ENCODE results near the gene CRABP1. TPM values are rescaled to one million over a fixed set of nuclear protein-coding genes. Genes with fewer than 3 reads are reported as not detected.

The CRABP1 gene
- total RNA-seq, 3 donors from 2014 or later: 11.5 to 14.5 TPM; not detected in 1

- no peak for DNase-seq (ENCODE audit: low spot score in 2 of 2)
- Histone ChIP-seq H3K4me3 (no peak overlapping the region), H3K36me3 (no peaks in the 10 kb centered on the region), H3K27me3 (no peaks in the 10 kb centered on the region), H3K4me1 (peaks cover 0 to 6% of the 10 kb centered on the region in 2 donors), H3K9me3 (no peaks in the 10 kb centered on the region), H3K27ac (peak overlapping the region in 1 of 2 donors; percentile 55)
- TF ChIP-seq POLR2A (IDR thresholded peaks at IDR 0.05) (no peak), CTCF (IDR thresholded peaks at IDR 0.05) (no peak), POLR2AphosphoS5 (IDR thresholded peaks at IDR 0.05) (no peak)
- intact Hi-C loops (cut with DNase I; ENCODE audit: low total_unique reads): no loop called here
Observed at GRCh38 chr15:78394981-78395616, 54.9 kb downstream of the CRABP1 start.

- intact Hi-C loops (cut with DNase I; ENCODE audit: low total_unique reads): no loop called here
- Histone ChIP-seq H3K9me3 (no peaks in the 10 kb centered on the region), H3K27ac (peak overlapping the region in 1 of 2 donors; percentile 66), H3K36me3 (no peaks in the 10 kb centered on the region), H3K4me3 (no peak overlapping the region), H3K27me3 (no peaks in the 10 kb centered on the region), H3K4me1 (peaks cover 0 to 6% of the 10 kb centered on the region in 2 donors)
- DNase-seq (ENCODE audit: low spot score in 2 of 2): no peak
- TF ChIP-seq POLR2AphosphoS5 (IDR thresholded peaks at IDR 0.05) (no peak), CTCF (IDR thresholded peaks at IDR 0.05) (no peak), POLR2A (IDR thresholded peaks at IDR 0.05) (no peak)
Observed at GRCh38 chr15:78396186-78396814, 56.1 kb downstream of the CRABP1 start.

GRCh38 chr15:78396976-78397375, 56.8 kb downstream of the CRABP1 start:
- Histone ChIP-seq H3K4me3 (no peak overlapping the region), H3K36me3 (no peaks in the 10 kb centered on the region), H3K9me3 (no peaks in the 10 kb centered on the region), H3K27ac (peak overlapping the region in 1 of 2 donors; percentile 66), H3K4me1 (peaks cover 0 to 6% of the 10 kb centered on the region in 2 donors), H3K27me3 (no peaks in the 10 kb centered on the region)
- intact Hi-C loops (cut with DNase I; ENCODE audit: low total_unique reads): no loop called here
- TF ChIP-seq POLR2A (IDR thresholded peaks at IDR 0.05) (no peak), POLR2AphosphoS5 (IDR thresholded peaks at IDR 0.05) (no peak), CTCF (IDR thresholded peaks at IDR 0.05) (peak in 1 of 3 donors; percentile 15)
- DNase-seq (ENCODE audit: low spot score in 2 of 2): peak; percentile 28 to 73

GRCh38 chr15:78397382-78397781, 57.2 kb downstream of the CRABP1 start:
- H3K27me3 ChIP-seq: no peaks in the 10 kb centered on the region
- H3K9me3 ChIP-seq: no peaks in the 10 kb centered on the region
- H3K4me1 ChIP-seq: peaks cover 0 to 6% of the 10 kb centered on the region in 2 donors
- H3K36me3 ChIP-seq: no peaks in the 10 kb centered on the region
- no peak for TF ChIP-seq CTCF (IDR thresholded peaks at IDR 0.05)
- TF ChIP-seq POLR2AphosphoS5 (IDR thresholded peaks at IDR 0.05): no peak
- TF ChIP-seq POLR2A (IDR thresholded peaks at IDR 0.05): no peak
- no peak overlapping the region for H3K4me3 ChIP-seq
- peak overlapping the region in 1 of 2 donors; percentile 66 for H3K27ac ChIP-seq
- intact Hi-C loops (cut with DNase I; ENCODE audit: low total_unique reads): no loop called here
- DNase-seq (ENCODE audit: low spot score in 2 of 2): no peak

Other genes starting within 250 kb of the CRABP1 start
- not detected for gene SH2D7, start 247.8 kb upstream of the CRABP1 start, total RNA-seq
- 1 to 10 TPM; 2.9 to 5.8 (median 4.9) TPM for gene CIB2, start 208.9 kb upstream of the CRABP1 start, total RNA-seq
- gene IDH3A, start 191.0 kb upstream of the CRABP1 start, total RNA-seq: 10 to 100 TPM; 44.2 to 63.2 (median 52.0) TPM
- 1 to 10 TPM in 2 of 3 donors, not detected in 1; 1.9 to 2.0 TPM for gene ACSBG1, start 105.8 kb upstream of the CRABP1 start, total RNA-seq
- gene DNAJA4, start 75.8 kb upstream of the CRABP1 start, total RNA-seq: 10 to 100 TPM; 16.0 to 28.1 (median 22.6) TPM
- 10 to 100 TPM; 63.5 to 98.8 (median 96.0) TPM for gene SKIC8, start 40.7 kb upstream of the CRABP1 start, total RNA-seq
- gene IREB2, start 97.9 kb downstream of the CRABP1 start, total RNA-seq: 10 to 100 TPM; 45.8 to 52.2 (median 49.5) TPM
- 10 to 100 TPM in 2 of 3 donors, 1 to 10 TPM in 1; 8.6 to 14.7 (median 10.9) TPM for gene HYKK, start 167.2 kb downstream of the CRABP1 start, total RNA-seq
- gene PSMA4, start 200.1 kb downstream of the CRABP1 start, total RNA-seq: 100 to 1,000 TPM; 102 to 139 (median 138) TPM
- 1 to 10 TPM; 1.4 to 4.3 (median 3.1) TPM for gene CHRNA5, start 225.2 kb downstream of the CRABP1 start, total RNA-seq